Fibroblast of skin of left biceps (primary cell): ENCODE results near the gene LCA5L.
A peak's percentile ranks its signal among the peaks of the same experiment; 100 is the strongest.
"Not testable (repeated sequence)": the region's sequence is repeated elsewhere in the genome, so short reads cannot be mapped to it uniquely, and the experiment has no call there.

ENCODE experiments used
- DNase-seq, 2 experiments: peaks; one replicate each; pipeline ENCODE4 v3.0.0-alpha.2; 2013; ENCODE audit warnings: low read depth in 2 of 2

Gene LCA5L

GRCh38 chr21:39451332-39452206 lies 6.0 kb upstream of the LCA5L start, which contains the start of gene SH3BGR:
SH3BGR (plus strand) TSS chr21:39451970; CDS start chr21:39452097, 127 bp downstream.
- no peak for DNase-seq

GRCh38 chr21:39447264-39447663 lies 1.7 kb upstream of the LCA5L start:
- no peak for DNase-seq

DNA sequence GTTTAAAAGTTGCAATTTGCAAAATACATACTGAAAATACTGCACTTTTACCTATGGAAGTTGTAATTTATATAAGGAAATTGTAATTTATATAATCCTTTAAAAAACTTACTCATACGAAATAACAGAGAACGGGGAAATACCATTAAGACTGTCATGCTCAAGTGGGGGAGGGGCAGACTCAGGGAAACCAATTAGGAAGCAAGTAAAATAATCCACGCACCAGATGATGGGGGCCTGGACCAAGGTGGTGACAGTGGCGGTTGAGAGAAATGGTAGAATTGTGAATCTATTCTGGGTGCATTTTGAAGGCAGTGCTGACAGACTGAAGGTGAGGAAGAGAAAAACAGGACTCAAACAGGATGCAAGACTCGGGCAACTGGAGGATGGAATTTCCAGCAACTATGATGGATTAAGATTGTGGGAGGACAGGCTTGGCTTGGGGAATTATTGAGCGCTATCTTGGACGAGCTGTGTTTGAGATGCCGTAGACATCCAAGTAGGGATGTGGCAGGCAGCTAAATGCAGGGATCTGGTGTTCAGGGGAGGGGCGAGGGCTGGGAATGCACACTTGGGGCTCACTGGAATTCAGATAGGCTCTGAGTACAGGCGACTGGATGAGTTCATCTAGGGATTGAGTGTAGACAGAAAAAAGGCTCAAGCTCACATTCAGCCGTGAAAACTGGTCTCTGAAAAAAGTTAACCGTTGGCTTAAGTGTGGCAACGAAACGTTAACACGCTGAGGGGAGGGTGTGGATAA lies 977 bp downstream of the LCA5L start:
- no peak for DNase-seq

DNA sequence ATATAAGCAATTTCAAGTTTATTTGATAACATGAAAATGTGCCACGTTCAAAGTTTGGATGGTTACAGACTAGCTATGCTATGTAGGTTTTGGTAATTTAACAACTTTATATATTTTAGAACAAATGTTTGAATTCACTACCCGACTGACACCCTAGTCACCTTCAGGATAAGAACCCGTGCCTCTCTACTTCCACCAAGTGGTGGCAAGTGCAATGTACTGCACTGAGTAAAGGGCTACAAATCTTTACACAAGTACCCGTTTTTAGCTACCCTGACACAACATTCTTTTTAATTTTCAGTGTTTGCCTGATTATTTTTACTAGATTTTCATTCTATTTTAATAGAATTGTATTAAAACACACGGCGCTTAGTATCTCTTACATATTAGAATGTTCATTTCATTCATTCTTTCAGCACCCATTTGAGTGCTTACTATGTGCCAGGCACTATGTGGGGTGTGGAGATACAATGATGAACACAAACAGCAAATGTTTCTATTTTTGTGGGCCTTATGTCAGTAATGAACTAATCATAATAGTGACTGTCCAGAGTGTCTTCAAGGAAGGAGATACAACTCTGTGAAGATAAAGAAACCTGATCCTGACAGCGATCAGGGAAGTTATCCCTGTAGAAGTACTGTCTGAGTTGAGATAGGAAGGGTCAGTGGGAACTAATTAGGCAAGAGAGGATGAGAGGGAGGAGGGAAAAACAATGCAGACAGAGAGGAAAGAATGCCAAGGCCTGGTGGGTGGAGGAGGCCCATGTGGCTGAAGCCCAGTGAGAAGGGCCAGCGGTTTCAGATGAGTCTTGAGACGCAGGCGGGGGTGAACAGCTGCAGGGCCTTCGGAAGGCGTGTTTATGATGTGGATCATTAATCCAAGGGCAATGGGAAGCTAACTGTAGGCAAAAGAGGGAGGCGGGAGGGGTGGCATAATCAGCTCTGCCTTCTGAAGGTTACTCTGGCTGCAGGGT lies 3.8 kb downstream of the LCA5L start:
- no peak for DNase-seq

GRCh38 chr21:39439232-39439631 lies 6.3 kb downstream of the LCA5L start:
- no peak for DNase-seq

DNA sequence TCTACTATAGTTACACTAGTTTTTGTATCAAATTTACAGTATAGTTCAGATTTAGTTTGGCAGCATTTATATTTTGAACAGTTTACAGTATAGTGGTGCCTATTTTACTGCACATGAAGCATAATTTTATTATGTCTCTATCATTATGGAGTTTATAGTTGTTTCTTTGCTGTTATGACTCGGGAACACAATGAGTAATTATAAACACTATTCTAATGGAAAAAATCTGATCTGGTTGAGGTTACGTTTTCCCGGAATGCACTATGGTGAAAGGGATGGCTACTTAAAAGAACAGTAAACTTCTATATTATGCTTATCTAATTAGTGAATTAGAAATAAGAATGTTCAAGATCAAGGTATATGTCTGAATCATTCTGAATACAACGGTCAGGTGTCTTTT lies 10.6 kb downstream of the LCA5L start:
- no peak for DNase-seq

- no peak for DNase-seq
Measured at GRCh38 chr21:39430954-39431353, 14.6 kb downstream of the LCA5L start.

DNA sequence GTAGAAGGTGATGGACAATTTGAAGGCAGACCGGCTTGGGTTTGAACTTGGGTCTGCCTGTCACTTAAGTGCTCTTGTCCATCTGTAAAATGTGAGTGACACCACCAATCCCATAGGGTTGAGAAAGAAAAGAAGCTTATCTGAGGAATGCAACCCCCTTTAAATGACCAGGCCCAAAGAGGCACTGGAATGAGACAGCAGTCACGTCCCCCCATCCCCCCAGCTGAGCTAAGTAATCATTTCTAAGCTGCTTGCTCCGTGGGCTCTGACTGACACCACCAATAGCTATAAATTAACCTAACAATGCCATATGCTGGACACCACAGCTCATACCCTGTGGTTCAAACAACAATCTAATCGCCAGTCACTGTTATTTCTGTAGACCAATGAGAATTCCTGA lies 15.1 kb downstream of the LCA5L start:
- DNase-seq = no peak

DNA sequence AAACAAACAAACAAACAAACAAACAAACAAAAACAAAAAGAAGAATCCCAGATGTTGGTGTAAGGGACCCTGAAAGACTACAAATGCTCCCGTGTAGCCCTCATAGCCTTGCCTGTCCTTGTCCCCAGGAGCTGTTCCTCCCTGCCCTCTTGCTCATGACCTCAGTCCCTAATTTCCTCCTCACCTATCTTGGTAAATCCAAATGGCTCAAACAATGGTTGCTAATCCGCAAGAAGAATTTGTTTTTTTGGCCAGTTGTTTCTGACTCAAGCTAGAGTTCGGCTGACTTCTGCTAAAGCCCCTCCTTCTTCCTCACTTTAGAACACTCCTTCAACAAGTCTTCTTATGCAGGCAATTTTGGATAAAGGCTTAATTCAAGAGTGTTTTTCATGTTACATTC lies 15.6 kb downstream of the LCA5L start:
- DNase-seq = no peak

DNA sequence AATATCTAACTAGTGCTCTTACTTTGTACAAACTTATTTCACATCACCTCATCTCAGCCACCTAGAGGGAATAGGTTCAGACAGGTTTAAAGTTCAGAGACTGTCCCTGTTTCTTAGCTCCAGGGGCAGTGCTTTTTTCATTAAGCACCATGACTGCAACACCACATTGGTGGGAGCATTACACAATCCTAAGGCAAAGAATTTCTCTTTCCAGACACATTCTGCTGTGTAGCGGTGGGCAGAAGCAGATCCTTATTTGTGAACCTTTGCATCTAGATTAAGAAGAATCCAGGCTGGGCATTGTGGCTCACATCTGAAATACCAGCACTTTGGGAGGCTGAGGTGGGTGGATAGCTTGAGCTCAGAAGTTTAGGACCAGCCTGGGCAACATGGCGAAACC lies 16.1 kb downstream of the LCA5L start:
- no peak for DNase-seq

GRCh38 chr21:39422527-39423241 lies 22.9 kb downstream of the LCA5L start:
- no peak for DNase-seq

DNA sequence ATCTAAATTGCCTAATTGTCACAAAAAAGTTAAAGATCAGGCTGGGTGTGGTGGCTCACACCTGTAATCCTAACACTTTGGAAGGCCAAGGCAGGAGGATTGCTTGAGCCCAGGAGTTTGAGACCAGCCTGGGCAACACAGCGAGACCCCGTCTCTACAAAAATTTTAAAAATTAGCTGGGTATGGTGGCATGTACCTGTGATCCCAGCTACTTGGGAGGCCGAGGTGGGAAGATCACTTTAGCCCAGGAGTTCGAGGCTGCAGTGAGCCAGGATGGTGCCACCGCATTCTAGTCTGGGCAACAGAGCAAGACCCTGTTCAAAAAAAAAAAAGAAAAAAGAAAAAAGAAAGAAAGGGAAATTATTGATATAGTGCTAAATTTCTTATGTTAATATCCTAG lies 26.4 kb downstream of the LCA5L start:
- DNase-seq = not testable (repeated sequence)

DNA sequence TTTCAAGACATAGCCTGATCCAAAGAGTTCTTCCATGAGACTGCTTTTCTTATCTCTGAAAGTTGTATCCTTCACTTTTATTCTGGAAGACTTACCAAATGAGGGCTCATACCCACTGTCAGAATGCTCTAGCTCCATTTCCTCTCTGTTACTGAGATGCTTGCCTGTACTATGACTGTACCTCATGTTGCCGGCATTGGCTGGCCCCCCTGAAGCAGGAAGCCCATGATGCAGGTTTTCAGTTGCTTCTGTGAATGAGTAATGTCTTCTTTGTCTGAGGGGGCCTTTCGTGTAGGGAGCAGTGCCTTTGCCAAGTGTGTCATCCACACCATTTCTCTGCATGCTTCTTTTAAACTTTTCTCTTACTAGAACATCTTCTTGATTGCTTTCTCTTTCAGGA lies 39.5 kb downstream of the LCA5L start:
- DNase-seq = no peak

GRCh38 chr21:39400173-39400572 lies 45.4 kb downstream of the LCA5L start:
- DNase-seq = no peak

- no peak for DNase-seq
Measured at GRCh38 chr21:39397646-39398385, 47.8 kb downstream of the LCA5L start.

GRCh38 chr21:39392981-39393380 lies 52.6 kb downstream of the LCA5L start:
- no peak for DNase-seq

- no peak for DNase-seq
Measured at GRCh38 chr21:39390212-39390765, 55.3 kb downstream of the LCA5L start.

- no peak for DNase-seq
Measured at GRCh38 chr21:39388811-39389155, 56.8 kb downstream of the LCA5L start.

GRCh38 chr21:39388038-39388810 lies 57.4 kb downstream of the LCA5L start:
- peak in 1 of 2 experiments; percentile 23 for DNase-seq
